GM21786 (cell line): ENCODE data around the gene SLC35B2.
A peak's percentile ranks its signal among the peaks of the same experiment; 100 is the strongest.
"Not testable (repeated sequence)": the region's sequence is repeated elsewhere in the genome, so short reads cannot be mapped to it uniquely, and the experiment has no call there.

Experiments used
- ATAC-seq: cut with Tn5 transposase; IDR thresholded peaks from one replicate; pipeline ENCODE4 v1.9.1; 2021; ENCODE audit not compliant: unreplicated experiment

Gene SLC35B2

GRCh38 chr6:44237021-44237812 lies 20.1 kb downstream of the SLC35B2 start:
- ATAC-seq: peak; percentile 76

GRCh38 chr6:44235891-44236516 lies 21.3 kb downstream of the SLC35B2 start:
- no peak for ATAC-seq

- no peak for ATAC-seq
Observed at GRCh38 chr6:44235269-44235668, 22.1 kb downstream of the SLC35B2 start.

GRCh38 chr6:44234101-44235025 lies 23.0 kb downstream of the SLC35B2 start:
- no peak for ATAC-seq

- no peak for ATAC-seq
Observed at GRCh38 chr6:44233567-44234100, 23.7 kb downstream of the SLC35B2 start.

GRCh38 chr6:44232676-44233566 lies 24.4 kb downstream of the SLC35B2 start:
- no peak for ATAC-seq

- ATAC-seq: not testable (repeated sequence)
Observed at GRCh38 chr6:44231426-44231825, 25.9 kb downstream of the SLC35B2 start.

- ATAC-seq: no peak
Observed at GRCh38 chr6:44230034-44230675, 27.2 kb downstream of the SLC35B2 start.

GRCh38 chr6:44229376-44230033 lies 27.8 kb downstream of the SLC35B2 start:
- no peak for ATAC-seq

- no peak for ATAC-seq
Observed at GRCh38 chr6:44228836-44229235, 28.5 kb downstream of the SLC35B2 start.

GRCh38 chr6:44228433-44228832 lies 28.9 kb downstream of the SLC35B2 start:
- ATAC-seq: no peak

GRCh38 chr6:44228031-44228430 lies 29.3 kb downstream of the SLC35B2 start:
- ATAC-seq: no peak

- ATAC-seq: no peak
Observed at GRCh38 chr6:44227148-44227793, 30.1 kb downstream of the SLC35B2 start.

GRCh38 chr6:44226368-44227147 lies 30.8 kb downstream of the SLC35B2 start:
- ATAC-seq: no peak

GRCh38 chr6:44225579-44226325 lies 31.6 kb downstream of the SLC35B2 start:
- ATAC-seq: no peak

- no peak for ATAC-seq
Observed at GRCh38 chr6:44224965-44225305, 32.4 kb downstream of the SLC35B2 start.
